ENCODE data around the gene BAIAP2L1.

DNA sequence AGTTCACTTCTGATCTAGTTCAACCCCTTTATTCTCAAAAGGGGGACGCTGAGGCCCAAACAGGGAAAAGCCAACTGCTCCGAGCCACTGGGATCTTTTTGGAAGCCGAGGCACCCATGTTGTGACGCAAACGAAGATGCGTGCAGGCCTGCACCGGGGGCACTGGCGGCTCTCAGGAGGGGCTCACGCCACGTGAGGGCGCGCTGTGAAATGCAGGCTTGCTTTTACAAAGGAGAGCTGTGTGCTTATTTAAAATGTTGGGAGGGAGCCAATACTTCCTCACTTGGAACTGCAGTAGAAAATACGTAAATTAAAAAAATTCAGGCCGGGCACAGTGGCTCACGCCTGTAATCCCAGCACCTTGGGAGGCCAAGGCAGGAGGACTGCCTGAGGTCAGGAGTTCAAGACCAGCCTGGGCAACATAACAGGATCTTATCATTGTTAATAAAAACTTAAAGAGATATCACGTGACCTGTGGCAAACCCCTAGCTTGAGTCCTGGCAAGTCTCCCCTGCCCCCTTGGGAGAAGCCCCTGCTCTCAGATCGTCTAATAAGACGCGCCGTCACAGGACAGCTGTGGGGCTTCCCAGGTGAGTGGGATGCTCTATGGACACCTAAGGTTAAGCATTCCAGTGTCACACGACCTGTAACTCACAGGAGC is 103.1 kb downstream of the BAIAP2L1 start:
- TF ChIP-seq EZH2 (IDR thresholded peaks at IDR 0.05; ENCODE audit: low read length), result no peak
- TF ChIP-seq, protein P1, sequence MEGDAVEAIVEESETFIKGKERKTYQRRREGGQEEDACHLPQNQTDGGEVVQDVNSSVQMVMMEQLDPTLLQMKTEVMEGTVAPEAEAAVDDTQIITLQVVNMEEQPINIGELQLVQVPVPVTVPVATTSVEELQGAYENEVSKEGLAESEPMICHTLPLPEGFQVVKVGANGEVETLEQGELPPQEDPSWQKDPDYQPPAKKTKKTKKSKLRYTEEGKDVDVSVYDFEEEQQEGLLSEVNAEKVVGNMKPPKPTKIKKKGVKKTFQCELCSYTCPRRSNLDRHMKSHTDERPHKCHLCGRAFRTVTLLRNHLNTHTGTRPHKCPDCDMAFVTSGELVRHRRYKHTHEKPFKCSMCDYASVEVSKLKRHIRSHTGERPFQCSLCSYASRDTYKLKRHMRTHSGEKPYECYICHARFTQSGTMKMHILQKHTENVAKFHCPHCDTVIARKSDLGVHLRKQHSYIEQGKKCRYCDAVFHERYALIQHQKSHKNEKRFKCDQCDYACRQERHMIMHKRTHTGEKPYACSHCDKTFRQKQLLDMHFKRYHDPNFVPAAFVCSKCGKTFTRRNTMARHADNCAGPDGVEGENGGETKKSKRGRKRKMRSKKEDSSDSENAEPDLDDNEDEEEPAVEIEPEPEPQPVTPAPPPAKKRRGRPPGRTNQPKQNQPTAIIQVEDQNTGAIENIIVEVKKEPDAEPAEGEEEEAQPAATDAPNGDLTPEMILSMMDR (optimal IDR thresholded peaks at IDR 0.05 in 1 of 3, IDR thresholded peaks at IDR 0.05 in 1 of 3, conservative IDR thresholded peaks at IDR 0.05 in 1 of 3; ENCODE audit: extremely low read depth in 1 of 3, insufficient read depth in 2 of 3, low read length in 3 of 3), result no peak

Data from keratinocyte (primary cell).